Bronchial epithelial cell (primary cell): Measurements from ENCODE around the gene TSR3. TPM values are rescaled to one million over a fixed set of nuclear protein-coding genes. Genes with fewer than 3 reads are reported as not detected.

Experiments
- DNase-seq: peaks from one replicate; pipeline ENCODE4 v3.0.0-alpha.2; 2010; ENCODE audit warnings: low read depth
- FAIRE-seq: peaks from 2 replicates; lab custom pipeline; 2011; peaks lifted over from hg19 to GRCh38; lab: Jason Lieb, UNC
- H3K27me3 ChIP-seq: 2 replicates; pipeline ENCODE4 v1.5.1; 2011; ENCODE audit warnings: low read length; ENCODE audit not compliant: control insufficient read depth, insufficient read depth
- H3K36me3 ChIP-seq: 2 replicates; pipeline ENCODE4 v1.5.1; 2011; ENCODE audit warnings: low read length; ENCODE audit not compliant: control insufficient read depth, insufficient read depth
- H3K4me3 ChIP-seq: 2 replicates; pipeline ENCODE4 v1.5.1; 2011; ENCODE audit warnings: mild to moderate bottlenecking, low read depth, low read length, control low read depth
- total RNA-seq: library from RNA; depleted of rRNA; stranded (reverse); fragments of >200 nt; gene quantifications from 2 replicates; pipeline ENCODE4 v1.2.1, GENCODE V29; 2014
- TF ChIP-seq, protein P1 (sequence below): IDR thresholded peaks from 2 replicates; pipeline ENCODE4 v1.5.1; 2011; ENCODE audit warnings: mild to moderate bottlenecking, moderate library complexity, low read length, control low read depth, inconsistent platforms; ENCODE audit not compliant: insufficient read depth, severe bottlenecking

TSR3 gene
- total RNA-seq, 1 donor from 2014 or later = 117 TPM

DNA sequence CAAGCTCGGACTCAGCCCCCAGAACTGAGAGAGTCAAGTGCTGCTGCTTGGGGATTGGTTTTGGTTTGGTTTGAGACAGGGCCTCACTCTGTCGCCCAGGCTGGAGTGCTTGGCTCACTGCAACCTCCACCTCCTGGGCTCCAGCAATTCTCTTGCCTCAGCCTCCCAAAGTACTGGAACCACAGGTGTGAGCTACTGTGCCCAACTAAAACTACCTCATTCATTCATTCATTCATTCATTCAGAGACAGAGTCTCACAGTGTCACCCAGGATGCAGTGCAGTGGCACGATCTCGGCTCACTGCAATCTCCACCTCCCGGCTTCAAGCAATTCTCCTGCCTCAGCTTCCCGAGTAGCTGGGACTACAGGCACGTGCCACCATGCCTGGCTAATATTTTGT lies 38.1 kb upstream of the TSR3 start:
- Histone ChIP-seq H3K4me3 (no peak overlapping the region), H3K36me3 (peaks cover 3% of the 10 kb centered on the region), H3K27me3 (no peaks in the 10 kb centered on the region)
- DNase-seq (no peak), FAIRE-seq (no peak)
- TF ChIP-seq, protein P1, sequence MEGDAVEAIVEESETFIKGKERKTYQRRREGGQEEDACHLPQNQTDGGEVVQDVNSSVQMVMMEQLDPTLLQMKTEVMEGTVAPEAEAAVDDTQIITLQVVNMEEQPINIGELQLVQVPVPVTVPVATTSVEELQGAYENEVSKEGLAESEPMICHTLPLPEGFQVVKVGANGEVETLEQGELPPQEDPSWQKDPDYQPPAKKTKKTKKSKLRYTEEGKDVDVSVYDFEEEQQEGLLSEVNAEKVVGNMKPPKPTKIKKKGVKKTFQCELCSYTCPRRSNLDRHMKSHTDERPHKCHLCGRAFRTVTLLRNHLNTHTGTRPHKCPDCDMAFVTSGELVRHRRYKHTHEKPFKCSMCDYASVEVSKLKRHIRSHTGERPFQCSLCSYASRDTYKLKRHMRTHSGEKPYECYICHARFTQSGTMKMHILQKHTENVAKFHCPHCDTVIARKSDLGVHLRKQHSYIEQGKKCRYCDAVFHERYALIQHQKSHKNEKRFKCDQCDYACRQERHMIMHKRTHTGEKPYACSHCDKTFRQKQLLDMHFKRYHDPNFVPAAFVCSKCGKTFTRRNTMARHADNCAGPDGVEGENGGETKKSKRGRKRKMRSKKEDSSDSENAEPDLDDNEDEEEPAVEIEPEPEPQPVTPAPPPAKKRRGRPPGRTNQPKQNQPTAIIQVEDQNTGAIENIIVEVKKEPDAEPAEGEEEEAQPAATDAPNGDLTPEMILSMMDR = no peak

DNA sequence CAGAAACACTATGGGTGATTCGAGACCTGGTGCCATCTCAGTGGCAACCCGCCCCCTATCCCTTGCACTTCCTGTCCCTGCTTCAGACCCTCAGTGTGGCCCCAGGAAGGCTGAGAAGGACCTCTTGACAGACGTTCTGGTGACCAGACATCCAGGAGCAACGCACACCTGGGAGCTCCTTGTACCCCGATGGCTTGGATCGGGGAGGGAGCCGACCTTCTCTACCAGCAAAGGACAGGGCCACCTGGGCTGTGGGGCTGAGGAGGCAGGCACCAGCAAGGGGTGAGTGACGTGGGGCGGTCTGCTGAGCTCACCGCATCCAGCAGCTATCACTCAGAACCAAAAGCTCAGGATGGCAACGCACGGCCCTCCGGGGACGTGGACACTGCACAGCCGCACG lies 35.7 kb upstream of the TSR3 start:
- TF ChIP-seq, protein P1 = no peak
- H3K36me3 ChIP-seq = peaks cover 2% of the 10 kb centered on the region
- no peak for DNase-seq
- no peaks in the 10 kb centered on the region for H3K27me3 ChIP-seq
- no peak for FAIRE-seq
- H3K4me3 ChIP-seq = no peak overlapping the region

DNA sequence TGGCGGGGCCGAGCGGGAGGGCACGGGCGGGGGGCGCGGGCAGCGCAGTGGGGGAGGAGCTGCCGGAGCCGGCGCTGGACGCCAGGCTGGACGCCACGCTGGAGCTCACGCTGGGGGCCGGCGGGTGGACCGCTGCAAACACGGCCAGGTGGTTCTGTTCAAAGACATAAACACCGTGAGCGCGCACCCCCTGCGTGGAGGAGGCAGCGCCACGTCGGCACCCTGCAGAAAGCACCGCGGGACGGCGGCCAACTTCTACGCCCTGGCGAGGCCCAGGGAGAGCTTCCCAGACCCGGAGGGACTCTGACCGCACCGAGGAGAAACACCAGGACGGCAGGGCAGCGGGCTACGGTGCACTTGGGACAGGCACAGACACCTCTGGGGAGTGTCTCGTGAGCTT lies 33.6 kb upstream of the TSR3 start:
- DNase-seq = no peak
- FAIRE-seq = no peak
- TF ChIP-seq, protein P1 = no peak
- Histone ChIP-seq H3K27me3 (no peaks in the 10 kb centered on the region), H3K4me3 (no peak overlapping the region), H3K36me3 (peaks cover 2% of the 10 kb centered on the region)

DNA sequence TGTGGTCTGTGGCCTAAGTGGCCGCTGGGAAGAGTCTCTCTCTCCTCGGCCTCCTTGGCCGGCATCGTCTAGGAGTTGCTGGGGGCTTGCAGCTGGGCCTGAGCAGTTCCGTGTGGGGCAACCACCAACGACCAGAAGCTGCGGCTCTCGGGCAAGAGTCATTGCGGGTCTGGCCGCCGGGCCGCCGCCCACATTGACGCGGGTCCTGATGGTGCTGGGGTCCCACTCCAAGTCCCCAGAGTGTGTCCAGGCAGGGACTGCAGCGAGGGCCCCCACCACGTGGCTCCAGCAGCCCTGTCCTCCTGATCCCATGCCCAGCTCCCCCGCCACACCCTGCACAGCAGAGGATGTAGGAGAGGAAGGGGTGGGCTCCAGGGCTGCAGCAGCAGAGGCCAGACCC lies 31.9 kb upstream of the TSR3 start:
- no peak overlapping the region for H3K4me3 ChIP-seq
- H3K36me3 ChIP-seq = no peaks in the 10 kb centered on the region
- FAIRE-seq (no peak), DNase-seq (no peak)
- H3K27me3 ChIP-seq = no peaks in the 10 kb centered on the region
- TF ChIP-seq, protein P1 = no peak

DNA sequence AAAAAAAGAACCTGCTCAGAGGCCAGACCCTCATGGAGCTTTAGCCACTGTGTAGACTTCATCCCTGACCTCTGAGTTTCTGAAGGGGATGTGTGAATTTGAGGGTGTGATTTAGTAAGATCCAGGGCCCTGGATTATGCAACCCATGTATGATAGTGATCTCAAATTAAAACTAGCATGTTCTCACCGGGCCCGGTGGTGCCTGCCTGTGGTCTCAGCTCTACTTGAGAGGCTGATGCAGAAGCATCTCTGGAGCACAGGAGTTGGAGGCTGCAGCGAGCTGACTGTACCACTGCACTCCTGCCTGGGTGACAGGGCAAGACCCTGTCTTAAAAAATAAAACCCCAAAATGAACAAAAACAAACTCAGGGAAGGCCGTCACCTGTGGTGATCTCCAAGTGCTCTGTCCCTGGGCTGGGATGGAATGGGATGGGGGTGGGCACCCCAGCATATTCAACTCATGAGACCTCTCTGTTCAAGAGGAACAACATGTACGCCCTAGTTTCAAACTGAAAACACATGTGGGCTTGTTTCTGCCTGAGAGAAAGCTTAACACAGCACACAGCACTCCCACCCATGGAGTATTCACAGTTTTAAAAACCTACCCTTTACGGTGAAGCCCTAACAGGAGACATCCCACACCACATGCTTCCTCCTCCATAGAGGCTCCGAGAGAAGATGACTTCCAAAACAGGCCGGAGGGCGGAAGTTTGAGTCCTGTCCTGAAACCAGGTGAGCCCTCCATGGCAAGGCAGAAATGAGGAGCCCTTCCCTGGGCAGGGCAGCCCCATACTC lies 30.1 kb upstream of the TSR3 start:
- TF ChIP-seq, protein P1 = no peak
- DNase-seq = no peak
- no peaks in the 10 kb centered on the region for H3K36me3 ChIP-seq
- H3K27me3 ChIP-seq = no peaks in the 10 kb centered on the region
- no peak overlapping the region for H3K4me3 ChIP-seq
- FAIRE-seq = no peak

DNA sequence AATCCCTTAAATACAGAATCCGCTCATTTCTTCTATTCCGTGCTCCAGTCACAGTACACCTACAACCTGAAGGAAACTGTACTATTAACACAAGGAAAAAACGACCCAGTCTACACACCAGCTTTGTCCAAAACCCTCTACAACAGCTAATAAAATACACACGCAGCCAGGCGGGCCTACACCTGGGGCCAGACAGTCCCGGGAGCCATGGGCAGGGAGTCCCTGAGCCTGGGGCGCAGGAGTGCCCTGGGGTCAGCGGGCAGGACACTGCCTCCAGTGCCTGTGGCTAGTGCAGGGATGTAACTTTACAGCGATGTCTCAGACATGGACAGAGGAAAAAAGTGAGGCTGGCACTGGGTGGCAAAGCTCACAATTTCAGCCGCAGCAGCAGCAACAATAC lies 28.5 kb upstream of the TSR3 start:
- Histone ChIP-seq H3K36me3 (peaks cover 1% of the 10 kb centered on the region), H3K4me3 (no peak overlapping the region), H3K27me3 (no peaks in the 10 kb centered on the region)
- TF ChIP-seq, protein P1 = no peak
- DNase-seq = no peak
- FAIRE-seq = no peak
